ENCODE results near the gene SLC49A3. TPM values are rescaled to one million over a fixed set of nuclear protein-coding genes. Genes with fewer than 3 reads are reported as not detected.

Gene SLC49A3
- total RNA-seq, 1 donor from 2014 or later, result 1.9 TPM

- Histone ChIP-seq H3K4me2 (no peak overlapping the region), H3F3A (ENCODE audit: low read depth) (no peaks in the 10 kb centered on the region), H3K27ac (no peak overlapping the region), H3K9ac (no peak overlapping the region), H3K9me3 (ENCODE audit: low read depth) (no peaks in the 10 kb centered on the region), H3K36me3 (no peaks in the 10 kb centered on the region), H3K4me3 (no peak overlapping the region), H2AFZ (replicated peaks) (no peak overlapping the region), H4K20me1 (ENCODE audit: low read depth) (peaks cover 91% of the 10 kb centered on the region), H3K4me1 (no peaks in the 10 kb centered on the region), H3K27me3 (no peaks in the 10 kb centered on the region), H3K79me2 (ENCODE audit: low read depth) (peaks cover 95% of the 10 kb centered on the region)
- TF ChIP-seq CTCF (IDR thresholded peaks at IDR 0.05), result no peak
- no peak for TF ChIP-seq EZH2phosphoT487 (IDR thresholded peaks at IDR 0.05)
- TF ChIP-seq EZH2 (IDR thresholded peaks at IDR 0.05), result no peak
- Mint-ChIP-seq H3K9me3 (peaks cover 26% of the 10 kb centered on the region), H3K27ac (no peak overlapping the region), H3K27me3 (ENCODE audit: insufficient read depth, low read depth) (peaks cover 4% of the 10 kb centered on the region), H3K36me3 (peaks cover 53% of the 10 kb centered on the region), H3K4me1 (peaks cover 16% of the 10 kb centered on the region), H3K4me3 (no peak overlapping the region)
- DNase-seq (ENCODE audit: low spot score), result no peak
These were observed 33.3 kb upstream of the SLC49A3 start for GRCh38 chr4:722169-722725.

- H3K79me2 ChIP-seq (ENCODE audit: low read depth), result peaks cover 92% of the 10 kb centered on the region
- peaks cover 50% of the 10 kb centered on the region for H3K36me3 Mint-ChIP-seq
- no peak overlapping the region for H3K9ac ChIP-seq
- H3K4me3 ChIP-seq, result no peak overlapping the region
- no peaks in the 10 kb centered on the region for H3K9me3 ChIP-seq (ENCODE audit: low read depth)
- no peaks in the 10 kb centered on the region for H3K4me1 ChIP-seq
- no peak overlapping the region for H3K27ac Mint-ChIP-seq
- no peak for DNase-seq (ENCODE audit: low spot score)
- H3K27ac ChIP-seq, result no peak overlapping the region
- H3F3A ChIP-seq (ENCODE audit: low read depth), result no peaks in the 10 kb centered on the region
- H3K9me3 Mint-ChIP-seq, result peaks cover 26% of the 10 kb centered on the region
- H3K4me3 Mint-ChIP-seq, result no peak overlapping the region
- H3K4me2 ChIP-seq, result no peak overlapping the region
- H2AFZ ChIP-seq (replicated peaks), result no peak overlapping the region
- no peaks in the 10 kb centered on the region for H3K36me3 ChIP-seq
- no peak for TF ChIP-seq EZH2phosphoT487 (IDR thresholded peaks at IDR 0.05)
- TF ChIP-seq EZH2 (IDR thresholded peaks at IDR 0.05), result no peak
- no peak for TF ChIP-seq CTCF (IDR thresholded peaks at IDR 0.05)
- no peaks in the 10 kb centered on the region for H3K27me3 ChIP-seq
- H3K4me1 Mint-ChIP-seq, result peaks cover 13% of the 10 kb centered on the region
- H4K20me1 ChIP-seq (ENCODE audit: low read depth), result peaks cover 89% of the 10 kb centered on the region
- H3K27me3 Mint-ChIP-seq (ENCODE audit: insufficient read depth, low read depth), result peaks cover 4% of the 10 kb centered on the region
These were observed 32.6 kb upstream of the SLC49A3 start for GRCh38 chr4:721261-722168.

GRCh38 chr4:720111-720860 is 31.3 kb upstream of the SLC49A3 start:
- H3K4me3 Mint-ChIP-seq, result no peak overlapping the region

More at GRCh38 chr4:720111-720860, 31.3 kb upstream of the SLC49A3 start:
- H3K4me1 Mint-ChIP-seq, result peaks cover 10% of the 10 kb centered on the region
- H3K36me3 Mint-ChIP-seq, result peaks cover 47% of the 10 kb centered on the region
- Histone ChIP-seq H3K79me2 (ENCODE audit: low read depth) (peaks cover 88% of the 10 kb centered on the region), H3K9me3 (ENCODE audit: low read depth) (no peaks in the 10 kb centered on the region), H3K36me3 (no peaks in the 10 kb centered on the region), H2AFZ (replicated peaks) (no peak overlapping the region), H3K4me3 (no peak overlapping the region), H3K27me3 (no peaks in the 10 kb centered on the region), H3K9ac (no peak overlapping the region), H3F3A (ENCODE audit: low read depth) (no peaks in the 10 kb centered on the region), H4K20me1 (ENCODE audit: low read depth) (peaks cover 81% of the 10 kb centered on the region), H3K4me1 (no peaks in the 10 kb centered on the region), H3K27ac (no peak overlapping the region), H3K4me2 (no peak overlapping the region)
- peaks cover 26% of the 10 kb centered on the region for H3K9me3 Mint-ChIP-seq
- H3K27ac Mint-ChIP-seq, result no peak overlapping the region
- TF ChIP-seq EZH2 (IDR thresholded peaks at IDR 0.05), result no peak
- no peak for TF ChIP-seq EZH2phosphoT487 (IDR thresholded peaks at IDR 0.05)
- TF ChIP-seq CTCF (IDR thresholded peaks at IDR 0.05), result no peak
- DNase-seq (ENCODE audit: low spot score), result no peak
- H3K27me3 Mint-ChIP-seq (ENCODE audit: insufficient read depth, low read depth), result peaks cover 2% of the 10 kb centered on the region
